ENCODE measurements around the gene ERC2.
"Not testable (repeated sequence)": the region's sequence is repeated elsewhere in the genome, so short reads cannot be mapped to it uniquely, and the experiment has no call there.

Gene ERC2

GRCh38 chr3:56113908-56114307, 354.4 kb downstream of the ERC2 start:
- DNase-seq: no peak

- no peak for DNase-seq
Measured at GRCh38 chr3:56113231-56113630, 355.0 kb downstream of the ERC2 start.

- DNase-seq: no peak
Measured at GRCh38 chr3:56111606-56112304, 356.5 kb downstream of the ERC2 start.

- no peak for DNase-seq
Measured at GRCh38 chr3:56110886-56111285, 357.4 kb downstream of the ERC2 start.

GRCh38 chr3:56107157-56107556, 361.1 kb downstream of the ERC2 start:
- no peak for DNase-seq

- DNase-seq: no peak
Measured at GRCh38 chr3:56102032-56102431, 366.2 kb downstream of the ERC2 start.

- no peak for DNase-seq
Measured at GRCh38 chr3:56101576-56101975, 366.7 kb downstream of the ERC2 start.

GRCh38 chr3:56096999-56097398, 371.3 kb downstream of the ERC2 start:
- no peak for DNase-seq

GRCh38 chr3:56094170-56094569, 374.1 kb downstream of the ERC2 start:
- DNase-seq: no peak

- no peak for DNase-seq
Measured at GRCh38 chr3:56089739-56090138, 378.5 kb downstream of the ERC2 start.

GRCh38 chr3:56087451-56088053, 380.7 kb downstream of the ERC2 start:
- no peak for DNase-seq

- DNase-seq: no peak
Measured at GRCh38 chr3:56086355-56086754, 381.9 kb downstream of the ERC2 start.

- no peak for DNase-seq
Measured at GRCh38 chr3:56081246-56081645, 387.0 kb downstream of the ERC2 start.

- no peak for DNase-seq
Measured at GRCh38 chr3:56076746-56077145, 391.5 kb downstream of the ERC2 start.

- DNase-seq: no peak
Measured at GRCh38 chr3:56075089-56075488, 393.2 kb downstream of the ERC2 start.

GRCh38 chr3:56069766-56070165, 398.5 kb downstream of the ERC2 start:
- DNase-seq: no peak

GRCh38 chr3:56066405-56066804, 401.9 kb downstream of the ERC2 start:
- not testable (repeated sequence) for DNase-seq

GRCh38 chr3:56064684-56065083, 403.6 kb downstream of the ERC2 start:
- DNase-seq: no peak

- no peak for DNase-seq
Measured at GRCh38 chr3:56061279-56061626, 407.0 kb downstream of the ERC2 start.

- no peak for DNase-seq
Measured at GRCh38 chr3:56060521-56061278, 407.6 kb downstream of the ERC2 start.

- no peak for DNase-seq
Measured at GRCh38 chr3:56059731-56060130, 408.5 kb downstream of the ERC2 start.

- DNase-seq: no peak
Measured at GRCh38 chr3:56055951-56056350, 412.3 kb downstream of the ERC2 start.

- no peak for DNase-seq
Measured at GRCh38 chr3:56055546-56055945, 412.7 kb downstream of the ERC2 start.

- no peak for DNase-seq
Measured at GRCh38 chr3:56054844-56055243, 413.4 kb downstream of the ERC2 start.
